ENCODE results near the gene CHST10.
"Not testable (repeated sequence)": the region's sequence is repeated elsewhere in the genome, so short reads cannot be mapped to it uniquely, and the experiment has no call there.

CHST10 gene

GRCh38 chr2:100394111-100394641 is 23.3 kb downstream of the CHST10 start:
- DNase-seq (ENCODE audit: low read depth in 3 of 3): no peak

GRCh38 chr2:100393362-100393761 is 24.1 kb downstream of the CHST10 start:
- DNase-seq (ENCODE audit: low read depth in 3 of 3): no peak

GRCh38 chr2:100392715-100393114 is 24.8 kb downstream of the CHST10 start:
- no peak for DNase-seq (ENCODE audit: low read depth in 3 of 3)

GRCh38 chr2:100391735-100392515 is 25.5 kb downstream of the CHST10 start:
- no peak for DNase-seq (ENCODE audit: low read depth in 3 of 3)

- no peak for DNase-seq (ENCODE audit: low read depth in 3 of 3)
These were observed 27.2 kb downstream of the CHST10 start for GRCh38 chr2:100390001-100390940.

GRCh38 chr2:100388703-100389102 is 28.8 kb downstream of the CHST10 start:
- DNase-seq (ENCODE audit: low read depth in 3 of 3): no peak

- no peak for DNase-seq (ENCODE audit: low read depth in 3 of 3)
These were observed 33.5 kb downstream of the CHST10 start for GRCh38 chr2:100383954-100384353.

- no peak for DNase-seq (ENCODE audit: low read depth in 3 of 3)
These were observed 34.2 kb downstream of the CHST10 start for GRCh38 chr2:100383306-100383705.

- DNase-seq (ENCODE audit: low read depth in 3 of 3): peak; percentile 49 to 71 (median 55)
These were observed 36.2 kb downstream of the CHST10 start for GRCh38 chr2:100381240-100381639.

GRCh38 chr2:100380681-100381080 is 36.8 kb downstream of the CHST10 start:
- no peak for DNase-seq (ENCODE audit: low read depth in 3 of 3)

- no peak for DNase-seq (ENCODE audit: low read depth in 3 of 3)
These were observed 40.6 kb downstream of the CHST10 start for GRCh38 chr2:100376836-100377235.

GRCh38 chr2:100367163-100367562 is 50.3 kb downstream of the CHST10 start:
- no peak for DNase-seq (ENCODE audit: low read depth in 3 of 3)

GRCh38 chr2:100365434-100365833 is 52.0 kb downstream of the CHST10 start:
- no peak for DNase-seq (ENCODE audit: low read depth in 3 of 3)

GRCh38 chr2:100362269-100362668 is 55.2 kb downstream of the CHST10 start:
- not testable (repeated sequence) for DNase-seq (ENCODE audit: low read depth in 3 of 3)

- DNase-seq (ENCODE audit: low read depth in 3 of 3): no peak
These were observed 57.9 kb downstream of the CHST10 start for GRCh38 chr2:100359576-100359975.

- DNase-seq (ENCODE audit: low read depth in 3 of 3): no peak
These were observed 58.9 kb downstream of the CHST10 start for GRCh38 chr2:100358554-100358953.

GRCh38 chr2:100352521-100352920 is 64.9 kb downstream of the CHST10 start:
- DNase-seq (ENCODE audit: low read depth in 3 of 3): no peak

- no peak for DNase-seq (ENCODE audit: low read depth in 3 of 3)
These were observed 66.7 kb downstream of the CHST10 start for GRCh38 chr2:100350661-100351185.

GRCh38 chr2:100345144-100345543 is 72.3 kb downstream of the CHST10 start:
- DNase-seq (ENCODE audit: low read depth in 3 of 3): not testable (repeated sequence)

- no peak for DNase-seq (ENCODE audit: low read depth in 3 of 3)
These were observed 73.0 kb downstream of the CHST10 start for GRCh38 chr2:100344433-100344832.

GRCh38 chr2:100342466-100342865 is 75.0 kb downstream of the CHST10 start:
- DNase-seq (ENCODE audit: low read depth in 3 of 3): not testable (repeated sequence)
